Breast epithelium (tissue), 4 donors: ENCODE data around the gene LHFPL2. TPM values are rescaled to one million over a fixed set of nuclear protein-coding genes. Genes with fewer than 3 reads are reported as not detected.

ENCODE experiments used
- DNase-seq, 2 donors: peaks; one replicate each; pipeline ENCODE4 v3.0.0-alpha.2; 2019; ENCODE audit warnings: low spot score in 2 of 2
- H3K27ac ChIP-seq, 2 donors: fragments of 200-600 bp; sonication (generic) in 1 of 2; one replicate each; pipeline ENCODE4 v1.5.1; 2016 to 2019; ENCODE audit warnings: mild to moderate bottlenecking in 1 of 2
- H3K27me3 ChIP-seq, 2 donors: fragments of 200-600 bp; sonication (generic) in 1 of 2; one replicate each; pipeline versions ENCODE4 v1.5.1 to v1.6.0; 2017 to 2019; ENCODE audit warnings: control low read depth in 1 of 2, mild to moderate bottlenecking in 1 of 2
- H3K36me3 ChIP-seq: fragments of 200-600 bp; one replicate; pipeline ENCODE4 v1.5.1; 2019
- H3K4me1 ChIP-seq, 2 donors: fragments of 200-600 bp; sonication (generic); one replicate each; pipeline ENCODE4 v1.5.1; 2016 to 2019; ENCODE audit warnings: control low read depth in 1 of 2
- H3K4me3 ChIP-seq, 3 donors: fragments of 200-600 bp; sonication (generic); 1 replicate in 2 of 3; 2 replicates in 1 of 3; pipeline ENCODE4 v1.5.1; 2016 to 2019; ENCODE audit warnings: mild to moderate bottlenecking in 3 of 3, moderate library complexity in 2 of 3
- H3K9me3 ChIP-seq, 2 donors: fragments of 200-600 bp; sonication (generic) in 1 of 2; one replicate each; pipeline ENCODE4 v1.5.1; 2016 to 2019; ENCODE audit warnings: control low read depth in 1 of 2
- CTCF ChIP-seq, 3 donors: fragments of 450-650 bp; IDR thresholded peaks; one replicate each; pipeline ENCODE4 v1.5.1; 2016 to 2017; ENCODE audit warnings: antibody characterized with exemption in 3 of 3, mild to moderate bottlenecking in 3 of 3, moderate library complexity in 3 of 3
- POLR2A ChIP-seq: fragments of 450-650 bp; IDR thresholded peaks from one replicate; pipeline ENCODE4 v1.6.1; 2016; ENCODE audit warnings: antibody characterized with exemption, mild to moderate bottlenecking, moderate library complexity
- POLR2AphosphoS5 ChIP-seq, 3 donors: sonication (generic); formaldehyde crosslinking; IDR thresholded peaks; one replicate each; pipeline ENCODE4 v1.6.1; 2017; ENCODE audit warnings: antibody characterized with exemption in 3 of 3
- intact Hi-C: fragments of 100-400 bp; cut with DNase I; formaldehyde crosslinking; loops from one replicate; pipeline ENCODE4 v1.15.1; 2023; ENCODE audit warnings: low total_unique reads
- total RNA-seq, 3 donors: library from RNA; depleted of rRNA; stranded (reverse); fragments of >200 nt; gene quantifications; one replicate each; pipeline ENCODE4 v1.1.0, GENCODE V29; 2016

The LHFPL2 gene
- total RNA-seq, 3 donors from 2014 or later: 36.8 to 61.8 (median 41.3) TPM

- intact Hi-C loops: no loop called here
- H3K27me3 ChIP-seq: no peaks in the 10 kb centered on the region
Measured at GRCh38 chr5:78659114-78659513, 10.5 kb upstream of the LHFPL2 start.

GRCh38 chr5:78657201-78657600 lies 8.6 kb upstream of the LHFPL2 start:
- Histone ChIP-seq H3K27ac (no peak overlapping the region), H3K4me1 (no peaks in the 10 kb centered on the region), H3K36me3 (no peaks in the 10 kb centered on the region), H3K9me3 (no peaks in the 10 kb centered on the region), H3K4me3 (no peak overlapping the region), H3K27me3 (no peaks in the 10 kb centered on the region)
- DNase-seq: no peak
- intact Hi-C loops: no loop called here
- TF ChIP-seq POLR2AphosphoS5 (IDR thresholded peaks at IDR 0.05) (no peak), CTCF (IDR thresholded peaks at IDR 0.05) (no peak), POLR2A (no peak)

More at GRCh38 chr5:78659114-78659513, 10.5 kb upstream of the LHFPL2 start:
- Histone ChIP-seq H3K9me3 (no peaks in the 10 kb centered on the region), H3K27ac (no peak overlapping the region), H3K4me1 (no peaks in the 10 kb centered on the region), H3K4me3 (no peak overlapping the region), H3K36me3 (no peaks in the 10 kb centered on the region)
- DNase-seq: no peak
- TF ChIP-seq POLR2A (no peak), POLR2AphosphoS5 (IDR thresholded peaks at IDR 0.05) (no peak), CTCF (IDR thresholded peaks at IDR 0.05) (no peak)

- intact Hi-C loops: no loop called here
- Histone ChIP-seq H3K27ac (no peak overlapping the region), H3K36me3 (no peaks in the 10 kb centered on the region), H3K27me3 (no peaks in the 10 kb centered on the region), H3K4me1 (no peaks in the 10 kb centered on the region), H3K4me3 (no peak overlapping the region), H3K9me3 (no peaks in the 10 kb centered on the region)
- TF ChIP-seq POLR2AphosphoS5 (IDR thresholded peaks at IDR 0.05): no peak
- no peak for TF ChIP-seq POLR2A
- no peak for TF ChIP-seq CTCF (IDR thresholded peaks at IDR 0.05)
- DNase-seq: no peak
Measured at GRCh38 chr5:78655746-78656290, 7.2 kb upstream of the LHFPL2 start.

GRCh38 chr5:78654386-78654785 lies 5.8 kb upstream of the LHFPL2 start:
- TF ChIP-seq CTCF (IDR thresholded peaks at IDR 0.05): no peak
- no peak for TF ChIP-seq POLR2A
- no peak for TF ChIP-seq POLR2AphosphoS5 (IDR thresholded peaks at IDR 0.05)

GRCh38 chr5:78653681-78654366 lies 5.3 kb upstream of the LHFPL2 start:
- intact Hi-C loops: no loop called here
- Histone ChIP-seq H3K27ac (no peak overlapping the region), H3K36me3 (no peaks in the 10 kb centered on the region)

More at GRCh38 chr5:78654386-78654785, 5.8 kb upstream of the LHFPL2 start:
- no peak overlapping the region for H3K4me3 ChIP-seq
- no peaks in the 10 kb centered on the region for H3K27me3 ChIP-seq
- no peaks in the 10 kb centered on the region for H3K36me3 ChIP-seq
- H3K4me1 ChIP-seq: no peaks in the 10 kb centered on the region
- intact Hi-C loops: no loop called here
- no peak for DNase-seq
- H3K9me3 ChIP-seq: no peaks in the 10 kb centered on the region
- no peak overlapping the region for H3K27ac ChIP-seq

More at GRCh38 chr5:78653681-78654366, 5.3 kb upstream of the LHFPL2 start:
- Histone ChIP-seq H3K4me3 (no peak overlapping the region), H3K4me1 (no peaks in the 10 kb centered on the region), H3K27me3 (no peaks in the 10 kb centered on the region), H3K9me3 (no peaks in the 10 kb centered on the region)
- no peak for DNase-seq
- no peak for TF ChIP-seq CTCF (IDR thresholded peaks at IDR 0.05)
